Measurements from ENCODE around the gene ADAMTS3. TPM values are rescaled to one million over a fixed set of nuclear protein-coding genes. Genes with fewer than 3 reads are reported as not detected.

Gene ADAMTS3
- polyA plus RNA-seq, 1 donor (not counting 4 experiments of a cell fraction or from before 2014, with no cell fraction given), result 0.09 TPM

- Histone ChIP-seq H3K9me3 (ENCODE audit: control insufficient read depth, low read depth, low read length) (no peaks in the 10 kb centered on the region), H3K9me1 (ENCODE audit: control insufficient read depth, extremely low read depth, insufficient read depth, low read length) (no peaks in the 10 kb centered on the region), H3K36me3 (ENCODE audit: control insufficient read depth in 2 of 2, extremely low read depth in 1 of 2, insufficient read depth in 2 of 2, low read length in 2 of 2) (no peaks in the 10 kb centered on the region), H3K27ac (ENCODE audit: control insufficient read depth, insufficient read depth, low read length) (no peak overlapping the region), H4K20me1 (ENCODE audit: control insufficient read depth, extremely low read depth, insufficient read depth, low read length) (no peaks in the 10 kb centered on the region), H3K4me2 (ENCODE audit: control insufficient read depth, extremely low read depth, insufficient read depth, low read depth, low read length) (no peak overlapping the region), H3K27me3 (ENCODE audit: control insufficient read depth, extremely low read depth, insufficient read depth, low read length) (no peaks in the 10 kb centered on the region), H2AFZ (ENCODE audit: control insufficient read depth, low read length) (no peak overlapping the region), H3K4me3 (ENCODE audit: control insufficient read depth in 2 of 3, extremely low read depth in 1 of 3, insufficient read depth in 2 of 3, low read depth in 1 of 3, low read length in 3 of 3) (no peak overlapping the region), H3K79me2 (ENCODE audit: control insufficient read depth, insufficient read depth, low read length) (no peaks in the 10 kb centered on the region), H3K4me1 (ENCODE audit: control insufficient read depth, extremely low read depth, insufficient read depth, low read length) (no peaks in the 10 kb centered on the region), H3K9ac (ENCODE audit: control insufficient read depth, extremely low read depth, insufficient read depth, low read length) (no peak overlapping the region)
- dilution Hi-C loops (cut with MboI; ENCODE audit: extremely low pct_ligation_motif_present, low sequenced_read_pairs), result no loop called here
- no peak for DNase-seq (ENCODE audit: low read depth, low spot score)
- TF ChIP-seq EZH2 (IDR thresholded peaks at IDR 0.05; ENCODE audit: low read length) (no peak), CTCF (optimal IDR thresholded peaks at IDR 0.05 in 1 of 3, IDR thresholded peaks at IDR 0.05 in 1 of 3, conservative IDR thresholded peaks at IDR 0.05 in 1 of 3; ENCODE audit: extremely low read depth in 1 of 3, insufficient read depth in 2 of 3, low read length in 3 of 3) (no peak)
- FAIRE-seq, result no peak
Measured at GRCh38 chr4:72473434-72473900, 95.6 kb downstream of the ADAMTS3 start.

- FAIRE-seq, result no peak
Measured at GRCh38 chr4:72471816-72472215, 97.2 kb downstream of the ADAMTS3 start.

More at GRCh38 chr4:72471816-72472215, 97.2 kb downstream of the ADAMTS3 start:
- no peaks in the 10 kb centered on the region for H3K27me3 ChIP-seq (ENCODE audit: control insufficient read depth, extremely low read depth, insufficient read depth, low read length)
- H3K9me3 ChIP-seq (ENCODE audit: control insufficient read depth, low read depth, low read length), result no peaks in the 10 kb centered on the region
- dilution Hi-C loops (cut with MboI; ENCODE audit: extremely low pct_ligation_motif_present, low sequenced_read_pairs), result no loop called here
- no peak overlapping the region for H3K4me2 ChIP-seq (ENCODE audit: control insufficient read depth, extremely low read depth, insufficient read depth, low read depth, low read length)
- H3K27ac ChIP-seq (ENCODE audit: control insufficient read depth, insufficient read depth, low read length), result no peak overlapping the region
- no peaks in the 10 kb centered on the region for H3K9me1 ChIP-seq (ENCODE audit: control insufficient read depth, extremely low read depth, insufficient read depth, low read length)
- no peaks in the 10 kb centered on the region for H3K36me3 ChIP-seq (ENCODE audit: control insufficient read depth in 2 of 2, extremely low read depth in 1 of 2, insufficient read depth in 2 of 2, low read length in 2 of 2)
- H3K4me3 ChIP-seq (ENCODE audit: control insufficient read depth in 2 of 3, extremely low read depth in 1 of 3, insufficient read depth in 2 of 3, low read depth in 1 of 3, low read length in 3 of 3), result no peak overlapping the region
- H3K4me1 ChIP-seq (ENCODE audit: control insufficient read depth, extremely low read depth, insufficient read depth, low read length), result no peaks in the 10 kb centered on the region
- DNase-seq (ENCODE audit: low read depth, low spot score), result no peak
- no peak overlapping the region for H2AFZ ChIP-seq (ENCODE audit: control insufficient read depth, low read length)
- no peaks in the 10 kb centered on the region for H3K79me2 ChIP-seq (ENCODE audit: control insufficient read depth, insufficient read depth, low read length)
- no peak overlapping the region for H3K9ac ChIP-seq (ENCODE audit: control insufficient read depth, extremely low read depth, insufficient read depth, low read length)
- no peak for TF ChIP-seq CTCF (optimal IDR thresholded peaks at IDR 0.05 in 1 of 3, IDR thresholded peaks at IDR 0.05 in 1 of 3, conservative IDR thresholded peaks at IDR 0.05 in 1 of 3; ENCODE audit: extremely low read depth in 1 of 3, insufficient read depth in 2 of 3, low read length in 3 of 3)
- TF ChIP-seq EZH2 (IDR thresholded peaks at IDR 0.05; ENCODE audit: low read length), result no peak
- H4K20me1 ChIP-seq (ENCODE audit: control insufficient read depth, extremely low read depth, insufficient read depth, low read length), result no peaks in the 10 kb centered on the region

All from keratinocyte (primary cell).